Esophagus squamous epithelium (tissue), 4 donors: Measurements from ENCODE around the gene SF3B2.

Experiments used
- CTCF ChIP-seq, 6 experiments: fragments of 450-650 bp in 4 of 6; fragments of 200-600 bp in 2 of 6; sonication (generic) in 2 of 6; IDR thresholded peaks; one replicate each; pipeline ENCODE4 v1.5.1; 2016 to 2019; ENCODE audit warnings: antibody characterized with exemption in 6 of 6, mild to moderate bottlenecking in 4 of 6, moderate library complexity in 4 of 6
- POLR2A ChIP-seq, 4 donors: fragments of 450-650 bp; IDR thresholded peaks; one replicate each; pipeline ENCODE4 v1.6.1; 2017; ENCODE audit warnings: antibody characterized with exemption in 4 of 4, mild to moderate bottlenecking in 4 of 4, moderate library complexity in 3 of 4

DNA sequence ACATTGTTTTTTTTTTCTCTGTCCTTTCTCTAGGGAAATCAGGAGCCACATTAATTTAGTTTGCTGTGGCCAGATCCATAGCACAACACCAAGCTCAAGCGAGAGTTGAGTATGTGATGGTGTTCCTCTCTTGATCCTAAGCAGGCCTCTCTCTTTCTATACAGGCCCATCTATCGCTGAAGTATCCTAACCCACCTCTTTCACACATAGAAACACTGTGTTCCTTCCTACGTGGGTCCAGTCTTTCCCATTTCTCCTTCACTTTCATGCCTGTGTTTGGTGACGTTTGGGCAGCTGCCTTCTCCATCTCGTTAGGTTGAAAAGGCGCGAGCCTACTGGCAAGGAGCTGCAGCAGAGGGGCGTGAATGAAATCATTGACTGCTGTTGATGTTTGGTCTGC, 20.4 kb downstream of the SF3B2 start:
- TF ChIP-seq CTCF (IDR thresholded peaks at IDR 0.05), result no peak
- TF ChIP-seq POLR2A (IDR thresholded peaks at IDR 0.05), result no peak
